HepG2 (cell line): ENCODE data around the gene DNAJC21. TPM values are rescaled to one million over a fixed set of nuclear protein-coding genes. Genes with fewer than 3 reads are reported as not detected.
A peak's percentile ranks its signal among the peaks of the same experiment; 100 is the strongest.

Experiments
- DR1 ChIP-seq: sonication (generic); formaldehyde crosslinking; IDR thresholded peaks from 2 replicates; pipeline ENCODE4 v1.8.0; 2021; ENCODE audit warnings: mild to moderate bottlenecking, missing genetic modification reagents, inconsistent platforms
- HOXA3 ChIP-seq: sonication (generic); formaldehyde crosslinking; IDR thresholded peaks from 2 replicates; pipeline ENCODE4 v1.5.0; 2020; ENCODE audit warnings: missing genetic modification reagents
- HOXD1 ChIP-seq: sonication (generic); formaldehyde crosslinking; IDR thresholded peaks from 2 replicates; pipeline ENCODE4 v1.5.0; 2020; ENCODE audit warnings: missing genetic modification reagents
- KMT2A ChIP-seq: sonication (generic); formaldehyde crosslinking; IDR thresholded peaks from 2 replicates; pipeline ENCODE4 v1.4.0; 2020; ENCODE audit warnings: missing genetic modification reagents
- MEF2D ChIP-seq: sonication (generic); formaldehyde crosslinking; IDR thresholded peaks from 2 replicates; pipeline ENCODE4 v1.5.1; 2020; ENCODE audit warnings: mild to moderate bottlenecking, missing genetic modification reagents
- MEIS1 ChIP-seq: sonication (generic); formaldehyde crosslinking; IDR thresholded peaks from 2 replicates; pipeline ENCODE4 v1.9.0; 2021; ENCODE audit warnings: mild to moderate bottlenecking, missing genetic modification reagents, moderate library complexity, borderline replicate concordance
- POLR2AphosphoS5 ChIP-seq: IDR thresholded peaks from 2 replicates; pipeline ENCODE4 v1.6.1; 2012; ENCODE audit warnings: low read depth, low read length
- RFX1 ChIP-seq: fragments of 450-650 bp; IDR thresholded peaks from 2 replicates; pipeline ENCODE4 v1.6.1; 2017
- SMAD9 ChIP-seq: sonication (generic); formaldehyde crosslinking; IDR thresholded peaks from 2 replicates; pipeline ENCODE4 v1.5.1; 2020; ENCODE audit warnings: mild to moderate bottlenecking, missing genetic modification reagents
- THAP11 ChIP-seq: IDR thresholded peaks from 2 replicates; pipeline ENCODE4 v1.6.1; 2016; ENCODE audit warnings: missing biosample characterization, missing genetic modification reagents
- ZBTB38 ChIP-seq: sonication (generic); formaldehyde crosslinking; IDR thresholded peaks from 2 replicates; pipeline ENCODE4 v1.5.1; 2020; ENCODE audit warnings: mild to moderate bottlenecking, missing genetic modification reagents
- ZNF30 ChIP-seq: sonication (generic); formaldehyde crosslinking; IDR thresholded peaks from 2 replicates; pipeline ENCODE4 v1.5.0; 2020; ENCODE audit warnings: mild to moderate bottlenecking, missing genetic modification reagents
- ZNF382 ChIP-seq: sonication (generic); formaldehyde crosslinking; IDR thresholded peaks from 2 replicates; pipeline ENCODE4 v1.5.0; 2020; ENCODE audit warnings: missing genetic modification reagents, mild to moderate bottlenecking, borderline replicate concordance
- ZNF451 ChIP-seq: sonication (generic); formaldehyde crosslinking; IDR thresholded peaks from 2 replicates; pipeline ENCODE4 v1.5.0; 2020; ENCODE audit warnings: mild to moderate bottlenecking, missing genetic modification reagents
- ZNF709 ChIP-seq: sonication (generic); formaldehyde crosslinking; IDR thresholded peaks from 2 replicates; pipeline ENCODE4 v1.5.0; 2020; ENCODE audit warnings: mild to moderate bottlenecking, missing genetic modification reagents
- ZNF747 ChIP-seq: sonication (generic); formaldehyde crosslinking; IDR thresholded peaks from 2 replicates; pipeline ENCODE4 v1.8.1; 2023; ENCODE audit warnings: missing genetic modification reagents, mild to moderate bottlenecking, borderline replicate concordance
- ZNF841 ChIP-seq: sonication (generic); formaldehyde crosslinking; IDR thresholded peaks from 2 replicates; pipeline ENCODE4 v1.8.1; 2023; ENCODE audit warnings: missing genetic modification reagents, borderline replicate concordance
- polyA plus RNA-seq, 8 experiments: library from polyadenylated mRNA; depleted of rRNA in 3 of 8; stranded (reverse) in 7 of 8; unstranded in 1 of 8; fragments of >200 nt; fragmentation: Illumina TruSeq in 4 of 8; extraction: Trizol in 4 of 8; gene quantifications; 2 replicates each; pipeline versions ENCODE4 v1.2.1 to v1.2.3, GENCODE V29; 2011 to 2016; ENCODE audit warnings: low read depth in 4 of 8, missing spikeins in 1 of 8, mixed read lengths in 1 of 8; ENCODE audit not compliant: insufficient read depth in 1 of 8
- total RNA-seq, 5 experiments: library from RNA; depleted of rRNA; stranded (reverse); fragments of >200 nt; fragmentation: Illumina TruSeq; extraction: Trizol; gene quantifications; 2 replicates each; pipeline ENCODE4 v1.2.3, GENCODE V29; 2016; ENCODE audit warnings: low read depth in 1 of 5
- TF ChIP-seq, protein P1 (sequence below): sonication (generic); formaldehyde crosslinking; IDR thresholded peaks from 2 replicates; pipeline ENCODE4 v1.8.0; 2022; ENCODE audit warnings: missing genetic modification reagents, mild to moderate bottlenecking, borderline replicate concordance
- TF ChIP-seq, protein P2 (sequence below): sonication (generic); formaldehyde crosslinking; IDR thresholded peaks from 2 replicates; pipeline ENCODE4 v1.8.1; 2022; ENCODE audit warnings: low read depth, mild to moderate bottlenecking, missing genetic modification reagents
- TF ChIP-seq, protein P3 (sequence below): sonication (generic); formaldehyde crosslinking; IDR thresholded peaks from 2 replicates; pipeline ENCODE4 v1.4.0; 2020; ENCODE audit warnings: mild to moderate bottlenecking, missing genetic modification reagents
- TF ChIP-seq, protein P4 (sequence below): sonication (generic); formaldehyde crosslinking; IDR thresholded peaks from 2 replicates; pipeline ENCODE4 v1.8.0; 2022; ENCODE audit warnings: missing genetic modification reagents, low read depth, mild to moderate bottlenecking, borderline replicate concordance
- TF ChIP-seq, protein P5 (sequence below): sonication (generic); formaldehyde crosslinking; IDR thresholded peaks from 2 replicates; pipeline ENCODE4 v1.9.0; 2021; ENCODE audit warnings: missing genetic modification reagents, mild to moderate bottlenecking, borderline replicate concordance

DNAJC21 gene
- total and polyA plus RNA-seq, 2 of the 13 experiments (the other 11 are each of a cell fraction or from before 2014, with no cell fraction given): 10.9 to 41.6 TPM

DNA sequence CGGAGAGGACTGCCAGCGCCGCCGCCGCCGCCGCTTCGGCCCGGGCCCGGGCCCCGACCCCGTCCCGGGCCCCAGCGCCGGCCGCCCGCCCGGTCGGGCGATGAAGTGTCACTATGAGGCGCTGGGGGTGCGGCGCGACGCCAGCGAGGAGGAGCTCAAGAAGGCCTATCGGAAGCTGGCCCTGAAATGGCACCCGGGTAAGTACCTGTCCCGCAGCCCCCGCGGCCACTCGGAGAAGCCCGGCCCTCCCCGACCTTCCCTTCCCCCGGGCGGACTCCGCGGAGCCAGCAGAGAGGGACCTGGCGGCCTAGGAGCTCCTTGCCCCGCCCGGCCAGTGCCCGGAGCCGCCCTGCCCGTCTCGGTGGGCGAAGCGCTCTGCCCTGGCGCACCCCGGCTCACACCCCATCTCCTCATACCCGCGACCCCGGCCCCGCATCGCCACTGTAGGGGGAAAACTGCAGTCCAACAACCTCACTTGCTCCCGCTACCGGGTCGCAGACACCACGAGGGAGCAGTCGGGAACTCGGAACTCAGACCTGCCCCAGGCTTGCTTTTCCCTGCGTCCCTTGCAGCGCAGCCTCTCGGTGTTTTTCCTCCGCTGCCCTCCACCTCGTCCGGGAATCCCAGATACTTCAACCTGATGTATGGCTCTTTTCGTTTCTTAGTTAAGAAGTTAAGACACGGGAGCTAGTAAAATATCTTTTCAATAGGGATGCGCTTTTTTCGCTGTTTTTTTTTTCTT, 532 bp downstream of the DNAJC21 start (continued):
- TF ChIP-seq THAP11 (CRISPR knock-in tag) (peak; percentile 23; the same call in 1 of the 2 replicates), HOXA3 (CRISPR knock-in tag) (no peak), ZNF451 (CRISPR knock-in tag) (no peak), ZNF382 (no peak), HOXD1 (CRISPR knock-in tag) (no peak), ZNF841 (no peak), RFX1 (no peak), MEIS1 (no peak), KMT2A (peak; percentile 60; the same call in 1 of the 2 replicates), ZNF30 (CRISPR knock-in tag) (no peak), DR1 (CRISPR knock-in tag) (0 out of 2 replicates have a peak, but pooled peaks have one; percentile 46), POLR2AphosphoS5 (peak; percentile 38), MEF2D (CRISPR knock-in tag) (no peak), ZNF709 (CRISPR knock-in tag) (no peak), ZBTB38 (CRISPR knock-in tag) (0 out of 2 replicates have a peak, but pooled peaks have one; percentile 26), SMAD9 (no peak), ZNF747 (CRISPR knock-in tag) (peak; percentile 74)
- TF ChIP-seq, protein P1, sequence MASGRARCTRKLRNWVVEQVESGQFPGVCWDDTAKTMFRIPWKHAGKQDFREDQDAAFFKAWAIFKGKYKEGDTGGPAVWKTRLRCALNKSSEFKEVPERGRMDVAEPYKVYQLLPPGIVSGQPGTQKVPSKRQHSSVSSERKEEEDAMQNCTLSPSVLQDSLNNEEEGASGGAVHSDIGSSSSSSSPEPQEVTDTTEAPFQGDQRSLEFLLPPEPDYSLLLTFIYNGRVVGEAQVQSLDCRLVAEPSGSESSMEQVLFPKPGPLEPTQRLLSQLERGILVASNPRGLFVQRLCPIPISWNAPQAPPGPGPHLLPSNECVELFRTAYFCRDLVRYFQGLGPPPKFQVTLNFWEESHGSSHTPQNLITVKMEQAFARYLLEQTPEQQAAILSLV (CRISPR knock-in tag): peak; percentile 35; the same call in 1 of the 2 replicates
- TF ChIP-seq, protein P2, sequence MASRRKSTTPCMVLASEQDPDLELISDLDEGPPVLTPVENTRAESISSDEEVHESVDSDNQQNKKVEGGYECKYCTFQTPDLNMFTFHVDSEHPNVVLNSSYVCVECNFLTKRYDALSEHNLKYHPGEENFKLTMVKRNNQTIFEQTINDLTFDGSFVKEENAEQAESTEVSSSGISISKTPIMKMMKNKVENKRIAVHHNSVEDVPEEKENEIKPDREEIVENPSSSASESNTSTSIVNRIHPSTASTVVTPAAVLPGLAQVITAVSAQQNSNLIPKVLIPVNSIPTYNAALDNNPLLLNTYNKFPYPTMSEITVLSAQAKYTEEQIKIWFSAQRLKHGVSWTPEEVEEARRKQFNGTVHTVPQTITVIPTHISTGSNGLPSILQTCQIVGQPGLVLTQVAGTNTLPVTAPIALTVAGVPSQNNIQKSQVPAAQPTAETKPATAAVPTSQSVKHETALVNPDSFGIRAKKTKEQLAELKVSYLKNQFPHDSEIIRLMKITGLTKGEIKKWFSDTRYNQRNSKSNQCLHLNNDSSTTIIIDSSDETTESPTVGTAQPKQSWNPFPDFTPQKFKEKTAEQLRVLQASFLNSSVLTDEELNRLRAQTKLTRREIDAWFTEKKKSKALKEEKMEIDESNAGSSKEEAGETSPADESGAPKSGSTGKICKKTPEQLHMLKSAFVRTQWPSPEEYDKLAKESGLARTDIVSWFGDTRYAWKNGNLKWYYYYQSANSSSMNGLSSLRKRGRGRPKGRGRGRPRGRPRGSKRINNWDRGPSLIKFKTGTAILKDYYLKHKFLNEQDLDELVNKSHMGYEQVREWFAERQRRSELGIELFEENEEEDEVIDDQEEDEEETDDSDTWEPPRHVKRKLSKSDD (CRISPR knock-in tag): 0 out of 2 replicates have a peak, but pooled peaks have one; percentile 44
- TF ChIP-seq, protein P3, sequence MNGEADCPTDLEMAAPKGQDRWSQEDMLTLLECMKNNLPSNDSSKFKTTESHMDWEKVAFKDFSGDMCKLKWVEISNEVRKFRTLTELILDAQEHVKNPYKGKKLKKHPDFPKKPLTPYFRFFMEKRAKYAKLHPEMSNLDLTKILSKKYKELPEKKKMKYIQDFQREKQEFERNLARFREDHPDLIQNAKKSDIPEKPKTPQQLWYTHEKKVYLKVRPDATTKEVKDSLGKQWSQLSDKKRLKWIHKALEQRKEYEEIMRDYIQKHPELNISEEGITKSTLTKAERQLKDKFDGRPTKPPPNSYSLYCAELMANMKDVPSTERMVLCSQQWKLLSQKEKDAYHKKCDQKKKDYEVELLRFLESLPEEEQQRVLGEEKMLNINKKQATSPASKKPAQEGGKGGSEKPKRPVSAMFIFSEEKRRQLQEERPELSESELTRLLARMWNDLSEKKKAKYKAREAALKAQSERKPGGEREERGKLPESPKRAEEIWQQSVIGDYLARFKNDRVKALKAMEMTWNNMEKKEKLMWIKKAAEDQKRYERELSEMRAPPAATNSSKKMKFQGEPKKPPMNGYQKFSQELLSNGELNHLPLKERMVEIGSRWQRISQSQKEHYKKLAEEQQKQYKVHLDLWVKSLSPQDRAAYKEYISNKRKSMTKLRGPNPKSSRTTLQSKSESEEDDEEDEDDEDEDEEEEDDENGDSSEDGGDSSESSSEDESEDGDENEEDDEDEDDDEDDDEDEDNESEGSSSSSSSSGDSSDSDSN (CRISPR knock-in tag): peak; percentile 93
- TF ChIP-seq, protein P4, sequence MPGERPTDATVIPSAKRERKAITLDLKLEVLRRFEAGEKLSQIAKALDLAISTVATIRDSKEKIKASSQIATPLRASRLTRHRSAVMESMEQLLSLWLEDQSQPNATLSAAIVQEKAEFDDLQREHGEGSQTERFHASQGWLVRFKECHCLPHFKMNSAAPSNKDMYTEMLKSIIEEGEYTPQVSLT (CRISPR knock-in tag): no peak
- TF ChIP-seq, protein P5, sequence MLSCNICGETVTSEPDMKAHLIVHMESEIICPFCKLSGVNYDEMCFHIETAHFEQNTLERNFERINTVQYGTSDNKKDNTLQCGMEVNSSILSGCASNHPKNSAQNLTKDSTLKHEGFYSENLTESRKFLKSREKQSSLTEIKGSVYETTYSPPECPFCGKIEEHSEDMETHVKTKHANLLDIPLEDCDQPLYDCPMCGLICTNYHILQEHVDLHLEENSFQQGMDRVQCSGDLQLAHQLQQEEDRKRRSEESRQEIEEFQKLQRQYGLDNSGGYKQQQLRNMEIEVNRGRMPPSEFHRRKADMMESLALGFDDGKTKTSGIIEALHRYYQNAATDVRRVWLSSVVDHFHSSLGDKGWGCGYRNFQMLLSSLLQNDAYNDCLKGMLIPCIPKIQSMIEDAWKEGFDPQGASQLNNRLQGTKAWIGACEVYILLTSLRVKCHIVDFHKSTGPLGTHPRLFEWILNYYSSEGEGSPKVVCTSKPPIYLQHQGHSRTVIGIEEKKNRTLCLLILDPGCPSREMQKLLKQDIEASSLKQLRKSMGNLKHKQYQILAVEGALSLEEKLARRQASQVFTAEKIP (CRISPR knock-in tag): no peak
